DND-41 (cell line): ENCODE measurements around the gene PPP1R13B.
A peak's percentile ranks its signal among the peaks of the same experiment; 100 is the strongest.

Source experiments
- ATAC-seq: fragments of 200-7000 bp; cut with Tn5 transposase; 3 replicates; pipeline ENCODE4 v1.9.1; 2021; ENCODE audit warnings: low read depth; ENCODE audit not compliant: insufficient read depth
- DNase-seq: peaks from one replicate; pipeline ENCODE4 v3.0.0-alpha.2; 2020
- H2AFZ ChIP-seq: 2 replicates; pipeline ENCODE4 v1.6.0; 2012; ENCODE audit warnings: low read depth, low read length
- H3K27ac ChIP-seq: 2 replicates; pipeline ENCODE4 v1.5.1; 2012; ENCODE audit warnings: low read length, inconsistent platforms
- H3K27me3 ChIP-seq: fragments of 200-600 bp; sonication (generic); 2 replicates; pipeline ENCODE4 v1.6.0; 2012; ENCODE audit warnings: low read length, mild to moderate bottlenecking, inconsistent platforms; ENCODE audit not compliant: insufficient read depth, poor library complexity
- H3K36me3 ChIP-seq: 2 replicates; pipeline ENCODE4 v1.5.1; 2012; ENCODE audit warnings: low read length, inconsistent platforms; ENCODE audit not compliant: insufficient read depth
- H3K4me1 ChIP-seq: 2 replicates; pipeline ENCODE4 v1.5.1; 2012; ENCODE audit warnings: mild to moderate bottlenecking, low read length; ENCODE audit not compliant: insufficient read depth
- H3K4me2 ChIP-seq: 2 replicates; pipeline ENCODE4 v1.6.0; 2012; ENCODE audit warnings: mild to moderate bottlenecking, moderate library complexity, low read length, inconsistent platforms; ENCODE audit not compliant: insufficient read depth
- H3K4me3 ChIP-seq, 2 experiments: fragments of 200-600 bp in 1 of 2; shearing (Covaris generic) in 1 of 2; 2 replicates each; pipeline ENCODE4 v1.5.1; 2012 to 2016; ENCODE audit warnings: inconsistent platforms in 2 of 2, low read length in 2 of 2, mild to moderate bottlenecking in 2 of 2, low read depth in 1 of 2, moderate library complexity in 1 of 2
- H3K79me2 ChIP-seq: 2 replicates; pipeline ENCODE4 v1.6.0; 2012; ENCODE audit warnings: low read length, inconsistent platforms; ENCODE audit not compliant: insufficient read depth
- H3K9ac ChIP-seq: 2 replicates; pipeline ENCODE4 v1.6.0; 2012; ENCODE audit warnings: low read depth, mild to moderate bottlenecking, inconsistent platforms, low read length, moderate library complexity
- H3K9me3 ChIP-seq: 2 replicates; pipeline ENCODE4 v1.5.1; 2012; ENCODE audit warnings: low read length, moderate library complexity, mild to moderate bottlenecking, inconsistent platforms; ENCODE audit not compliant: insufficient read depth, severe bottlenecking
- H4K20me1 ChIP-seq: 2 replicates; pipeline ENCODE4 v1.6.0; 2012; ENCODE audit warnings: low read length; ENCODE audit not compliant: insufficient read depth
- CTCF ChIP-seq: IDR thresholded peaks from 2 replicates; pipeline ENCODE4 v1.5.1; 2012; ENCODE audit warnings: borderline replicate concordance, low read length, moderate library complexity, mild to moderate bottlenecking; ENCODE audit not compliant: poor library complexity, severe bottlenecking; ENCODE audit errors: extremely low read depth
- EZH2 ChIP-seq: IDR thresholded peaks from 3 replicates; pipeline ENCODE4 v1.6.1; 2012; ENCODE audit warnings: borderline replicate concordance, low read depth, mild to moderate bottlenecking, moderate library complexity, low read length, inconsistent platforms; ENCODE audit not compliant: severe bottlenecking

The PPP1R13B gene

GRCh38 chr14:103700753-103701490, 146.5 kb downstream of the PPP1R13B start:
- TF ChIP-seq CTCF (no peak), EZH2 (no peak)
- Histone ChIP-seq H4K20me1 (peaks cover 79% of the 10 kb centered on the region), H3K27ac (no peak overlapping the region), H3K36me3 (peaks cover 93% of the 10 kb centered on the region), H3K9ac (no peak overlapping the region), H3K4me1 (no peaks in the 10 kb centered on the region), H3K9me3 (no peaks in the 10 kb centered on the region), H3K79me2 (peaks cover 18% of the 10 kb centered on the region; the same call in 1 of the 2 replicates), H3K4me3 (no peak overlapping the region), H2AFZ (no peak overlapping the region), H3K4me2 (no peak overlapping the region), H3K27me3 (no peaks in the 10 kb centered on the region)
- ATAC-seq (no peak), DNase-seq (no peak)

- Histone ChIP-seq H3K27ac (no peak overlapping the region), H3K36me3 (peaks cover 91% of the 10 kb centered on the region), H3K9ac (no peak overlapping the region), H3K4me2 (no peak overlapping the region), H2AFZ (no peak overlapping the region), H3K4me1 (no peaks in the 10 kb centered on the region), H3K9me3 (no peaks in the 10 kb centered on the region), H3K27me3 (no peaks in the 10 kb centered on the region), H3K4me3 (no peak overlapping the region), H3K79me2 (peaks cover 18% of the 10 kb centered on the region; the same call in 1 of the 2 replicates), H4K20me1 (peaks cover 79% of the 10 kb centered on the region)
- TF ChIP-seq CTCF, result no peak
- TF ChIP-seq EZH2, result no peak
- ATAC-seq (no peak), DNase-seq (no peak)
Observed at GRCh38 chr14:103699901-103700752, 147.2 kb downstream of the PPP1R13B start.

GRCh38 chr14:103699261-103699661, 148.1 kb downstream of the PPP1R13B start:
- ATAC-seq (peak; percentile 2; the same call in 1 of the 3 replicates), DNase-seq (no peak)
- H3K4me3 ChIP-seq, result no peak overlapping the region
- H3K4me1 ChIP-seq, result no peaks in the 10 kb centered on the region
- peaks cover 91% of the 10 kb centered on the region for H3K36me3 ChIP-seq
- H4K20me1 ChIP-seq, result peaks cover 73% of the 10 kb centered on the region
- TF ChIP-seq CTCF (no peak), EZH2 (no peak)
- no peak overlapping the region for H3K9ac ChIP-seq
- no peaks in the 10 kb centered on the region for H3K9me3 ChIP-seq
- no peak overlapping the region for H3K27ac ChIP-seq
- H3K79me2 ChIP-seq, result peaks cover 20% of the 10 kb centered on the region; the same call in 1 of the 2 replicates
- H3K4me2 ChIP-seq, result no peak overlapping the region
- H3K27me3 ChIP-seq, result no peaks in the 10 kb centered on the region
- no peak overlapping the region for H2AFZ ChIP-seq
